Measurements from ENCODE around the gene RNASEL.
"Not testable (repeated sequence)": the region's sequence is repeated elsewhere in the genome, so short reads cannot be mapped to it uniquely, and the experiment has no call there.

The RNASEL gene, protein sequence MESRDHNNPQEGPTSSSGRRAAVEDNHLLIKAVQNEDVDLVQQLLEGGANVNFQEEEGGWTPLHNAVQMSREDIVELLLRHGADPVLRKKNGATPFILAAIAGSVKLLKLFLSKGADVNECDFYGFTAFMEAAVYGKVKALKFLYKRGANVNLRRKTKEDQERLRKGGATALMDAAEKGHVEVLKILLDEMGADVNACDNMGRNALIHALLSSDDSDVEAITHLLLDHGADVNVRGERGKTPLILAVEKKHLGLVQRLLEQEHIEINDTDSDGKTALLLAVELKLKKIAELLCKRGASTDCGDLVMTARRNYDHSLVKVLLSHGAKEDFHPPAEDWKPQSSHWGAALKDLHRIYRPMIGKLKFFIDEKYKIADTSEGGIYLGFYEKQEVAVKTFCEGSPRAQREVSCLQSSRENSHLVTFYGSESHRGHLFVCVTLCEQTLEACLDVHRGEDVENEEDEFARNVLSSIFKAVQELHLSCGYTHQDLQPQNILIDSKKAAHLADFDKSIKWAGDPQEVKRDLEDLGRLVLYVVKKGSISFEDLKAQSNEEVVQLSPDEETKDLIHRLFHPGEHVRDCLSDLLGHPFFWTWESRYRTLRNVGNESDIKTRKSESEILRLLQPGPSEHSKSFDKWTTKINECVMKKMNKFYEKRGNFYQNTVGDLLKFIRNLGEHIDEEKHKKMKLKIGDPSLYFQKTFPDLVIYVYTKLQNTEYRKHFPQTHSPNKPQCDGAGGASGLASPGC

DNA sequence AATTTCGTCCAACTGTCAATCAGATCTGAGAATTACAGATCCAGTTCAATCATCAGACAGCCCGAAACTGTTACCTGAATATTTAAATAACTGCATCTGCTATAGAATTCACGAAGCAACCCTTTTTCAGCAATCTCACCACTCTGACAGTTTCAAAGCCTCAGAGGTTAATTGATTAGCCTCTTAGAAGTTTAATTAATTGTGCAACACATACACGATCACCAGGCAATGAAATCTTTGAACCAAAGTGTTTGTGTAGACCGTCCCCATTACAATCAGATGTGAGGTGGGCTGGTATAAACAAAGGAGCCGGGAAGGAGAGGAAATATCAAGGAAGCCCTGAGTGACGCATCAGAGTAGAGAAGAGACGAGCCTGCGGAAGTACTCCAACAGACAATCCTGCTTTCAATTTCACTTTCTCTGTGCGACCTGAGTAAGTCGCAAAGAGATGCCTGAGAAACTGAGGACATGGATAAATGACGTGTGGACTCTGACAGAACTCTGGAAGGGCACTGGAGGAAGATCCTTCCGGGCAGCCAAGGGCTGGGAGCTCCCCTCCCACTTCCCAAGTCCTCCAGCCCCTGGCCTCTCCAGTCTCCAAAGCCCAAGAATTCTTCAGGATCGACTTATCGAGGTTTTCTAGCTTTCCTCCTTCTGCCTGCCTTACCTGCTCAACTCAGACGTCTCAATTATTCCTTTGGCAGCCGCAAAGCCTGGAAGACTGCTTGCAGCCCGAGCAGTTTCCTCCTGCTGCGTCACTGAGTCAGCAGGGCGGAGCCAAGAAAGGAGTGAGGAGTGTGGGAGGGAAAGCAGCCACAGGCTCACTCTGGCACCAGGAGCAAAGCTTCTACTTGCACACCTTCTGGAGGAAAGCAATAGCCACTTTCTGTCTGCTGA is at the start of gene RNASEL:
RNASEL (minus strand) TSS at position 757 of the 897 bp plus-strand sequence. CDS start 2,450 bp downstream, outside the sequence.
- no peaks in the 10 kb centered on the region for H3K9me3 Mint-ChIP-seq
- H3K27me3 Mint-ChIP-seq, result no peaks in the 10 kb centered on the region
- H3K27ac Mint-ChIP-seq, result peak within 1 kb of the TSS; percentile 99
- peaks cover 53% of the 10 kb centered on the region for H3K4me1 Mint-ChIP-seq (ENCODE audit: low read depth)
- DNase-seq, result peak; percentile 72
- H3K36me3 Mint-ChIP-seq (ENCODE audit: low read depth), result peaks cover 26% of the 10 kb centered on the region
- peak within 1 kb of the TSS; percentile 96 for H3K4me3 Mint-ChIP-seq

DNA sequence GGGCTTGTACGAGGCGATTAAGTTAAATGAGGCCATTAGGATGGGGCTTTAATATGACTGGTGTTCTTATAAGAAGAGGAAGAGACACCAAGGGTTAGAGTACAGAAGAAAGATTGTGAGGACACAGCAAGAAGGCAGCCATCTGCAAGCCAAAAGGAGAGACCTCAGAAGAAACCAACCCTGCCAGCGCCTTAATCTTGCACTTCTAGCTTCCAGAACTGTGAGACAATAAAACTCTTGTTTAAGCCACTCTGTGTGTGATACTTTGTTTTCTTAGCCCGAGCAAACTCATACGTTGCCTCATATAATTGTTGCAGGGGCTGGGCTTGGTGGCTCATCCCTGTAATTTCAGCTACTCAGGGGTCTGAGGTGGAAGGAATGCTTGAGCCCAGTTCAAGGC is 48.7 kb upstream of the RNASEL start:
- H3K27ac Mint-ChIP-seq, result no peak overlapping the region
- no peaks in the 10 kb centered on the region for H3K36me3 Mint-ChIP-seq (ENCODE audit: low read depth)
- no peak for DNase-seq
- H3K9me3 Mint-ChIP-seq, result no peaks in the 10 kb centered on the region
- no peak overlapping the region for H3K4me3 Mint-ChIP-seq
- H3K4me1 Mint-ChIP-seq (ENCODE audit: low read depth), result peaks cover 4% of the 10 kb centered on the region
- peaks cover 15% of the 10 kb centered on the region for H3K27me3 Mint-ChIP-seq

DNA sequence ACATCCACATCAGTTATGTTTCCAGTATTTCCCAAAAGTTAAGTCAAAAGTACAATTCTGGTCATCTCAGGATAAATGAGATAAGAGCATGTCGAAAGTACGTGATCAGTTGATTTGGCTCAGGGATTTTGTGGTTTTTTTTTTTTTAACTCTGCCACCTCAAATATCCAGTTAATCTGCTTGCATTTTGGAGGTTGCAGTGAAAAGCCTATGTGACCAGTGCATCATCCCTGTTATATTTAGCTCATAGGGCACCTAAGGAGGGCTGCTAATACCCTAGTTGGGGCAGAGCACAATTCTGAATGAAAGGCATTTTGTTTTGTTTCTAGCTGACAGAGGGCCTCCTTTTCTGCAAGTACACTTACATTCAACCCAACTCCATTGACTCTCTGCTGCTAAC is 46.8 kb upstream of the RNASEL start:
- Mint-ChIP-seq H3K27me3 (peaks cover 22% of the 10 kb centered on the region), H3K9me3 (no peaks in the 10 kb centered on the region), H3K27ac (no peak overlapping the region), H3K36me3 (ENCODE audit: low read depth) (no peaks in the 10 kb centered on the region), H3K4me1 (ENCODE audit: low read depth) (peaks cover 15% of the 10 kb centered on the region), H3K4me3 (no peak overlapping the region)
- DNase-seq, result no peak

DNA sequence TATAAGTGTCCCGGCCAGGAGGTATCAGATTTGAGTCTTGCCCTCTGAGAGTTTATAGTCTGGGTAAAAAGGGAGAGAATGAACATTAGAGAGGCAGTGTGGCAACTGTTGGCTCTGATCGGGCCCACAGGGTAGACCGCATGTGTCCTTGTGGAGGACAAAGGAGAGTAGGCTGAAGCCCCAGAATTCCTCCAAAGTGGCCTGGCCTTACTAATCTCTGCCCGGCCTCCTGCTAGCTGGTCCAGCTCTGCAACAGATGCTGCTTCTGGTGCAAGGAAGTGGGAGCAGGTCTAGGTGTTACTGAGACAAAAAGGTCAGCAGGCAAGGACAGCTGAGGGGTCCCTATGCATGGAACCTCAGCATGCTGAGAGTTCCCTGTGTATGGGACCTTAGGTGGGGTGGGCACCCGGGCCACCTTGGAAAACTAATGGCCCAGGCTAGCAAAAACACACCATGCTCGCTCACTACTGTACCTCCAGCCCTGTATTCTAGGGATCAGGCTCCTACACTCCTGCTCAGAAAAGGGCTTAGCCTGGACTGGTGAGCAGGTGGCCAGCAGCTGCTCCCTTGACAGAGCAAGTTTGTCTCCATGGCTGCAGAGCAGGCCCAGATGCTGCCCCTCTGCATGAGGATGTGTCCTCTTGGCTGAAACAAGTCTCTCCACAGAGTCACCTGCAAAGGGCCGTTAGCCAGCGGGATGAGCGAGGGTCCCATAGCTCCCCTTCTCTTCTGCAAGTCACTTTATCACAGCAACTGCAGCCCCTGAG is 45.4 kb upstream of the RNASEL start:
- no peaks in the 10 kb centered on the region for H3K9me3 Mint-ChIP-seq

DNA sequence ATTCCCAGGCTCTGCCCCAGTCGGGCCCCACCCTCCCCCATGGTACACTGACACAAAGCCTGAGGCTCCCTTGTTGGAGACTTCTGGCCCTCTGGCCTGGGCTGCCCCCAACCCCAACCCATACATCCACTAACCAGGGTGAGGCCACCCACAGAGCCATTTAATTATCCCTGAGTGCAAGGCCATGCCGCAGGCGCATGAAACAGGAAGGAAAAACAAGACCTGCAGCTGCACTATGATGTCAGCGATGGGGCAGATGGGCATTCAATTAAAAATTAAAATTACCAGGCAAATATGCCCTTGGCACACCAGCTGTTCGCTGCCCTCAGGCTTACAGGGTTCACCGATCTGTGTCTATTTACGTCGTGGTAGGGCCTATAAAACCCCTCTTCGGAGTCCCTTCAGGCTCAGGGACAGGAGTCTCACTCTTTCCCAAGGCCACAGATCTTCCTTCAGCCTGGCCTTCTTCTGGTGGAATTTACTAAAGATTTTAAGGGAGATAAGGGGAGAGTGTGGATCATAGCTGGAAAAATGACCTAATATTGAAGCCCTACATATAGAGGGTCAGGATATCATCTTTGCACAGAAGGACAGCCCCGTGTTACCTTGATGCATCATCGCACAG is 44.7 kb upstream of the RNASEL start:
- H3K27ac Mint-ChIP-seq, result no peak overlapping the region
- DNase-seq, result no peak
- H3K4me3 Mint-ChIP-seq, result no peak overlapping the region
- peaks cover 36% of the 10 kb centered on the region for H3K4me1 Mint-ChIP-seq (ENCODE audit: low read depth)
- H3K9me3 Mint-ChIP-seq, result no peaks in the 10 kb centered on the region
- H3K36me3 Mint-ChIP-seq (ENCODE audit: low read depth), result no peaks in the 10 kb centered on the region
- peaks cover 22% of the 10 kb centered on the region for H3K27me3 Mint-ChIP-seq

More for the DNA sequence above, 45.4 kb upstream of the RNASEL start:
- Mint-ChIP-seq H3K4me3 (no peak overlapping the region), H3K27ac (no peak overlapping the region), H3K27me3 (peaks cover 22% of the 10 kb centered on the region), H3K36me3 (ENCODE audit: low read depth) (no peaks in the 10 kb centered on the region), H3K4me1 (ENCODE audit: low read depth) (peaks cover 29% of the 10 kb centered on the region)
- no peak for DNase-seq

DNA sequence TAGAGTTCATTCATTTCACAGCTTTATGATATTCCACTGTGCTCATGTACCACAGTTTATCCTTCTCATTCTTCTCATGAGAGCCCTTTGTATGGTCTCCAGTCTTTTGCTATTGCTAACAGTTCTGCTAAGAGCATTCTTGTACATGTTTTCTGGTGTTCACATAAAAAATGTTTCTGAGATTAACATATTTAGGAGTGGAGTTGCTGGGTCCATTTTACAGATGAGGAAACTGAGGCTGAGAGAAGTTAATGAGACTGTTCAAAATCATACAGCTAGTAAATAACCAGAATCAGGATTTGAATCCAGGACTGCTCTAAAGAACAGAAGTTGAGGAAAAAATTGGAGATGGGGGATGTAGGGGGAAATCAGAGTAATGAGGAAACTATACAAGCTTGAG is 44.0 kb upstream of the RNASEL start:
- H3K27ac Mint-ChIP-seq, result no peak overlapping the region
- no peaks in the 10 kb centered on the region for H3K36me3 Mint-ChIP-seq (ENCODE audit: low read depth)
- H3K27me3 Mint-ChIP-seq, result peaks cover 22% of the 10 kb centered on the region
- no peak for DNase-seq
- no peaks in the 10 kb centered on the region for H3K9me3 Mint-ChIP-seq
- H3K4me1 Mint-ChIP-seq (ENCODE audit: low read depth), result peaks cover 38% of the 10 kb centered on the region
- H3K4me3 Mint-ChIP-seq, result no peak overlapping the region

DNA sequence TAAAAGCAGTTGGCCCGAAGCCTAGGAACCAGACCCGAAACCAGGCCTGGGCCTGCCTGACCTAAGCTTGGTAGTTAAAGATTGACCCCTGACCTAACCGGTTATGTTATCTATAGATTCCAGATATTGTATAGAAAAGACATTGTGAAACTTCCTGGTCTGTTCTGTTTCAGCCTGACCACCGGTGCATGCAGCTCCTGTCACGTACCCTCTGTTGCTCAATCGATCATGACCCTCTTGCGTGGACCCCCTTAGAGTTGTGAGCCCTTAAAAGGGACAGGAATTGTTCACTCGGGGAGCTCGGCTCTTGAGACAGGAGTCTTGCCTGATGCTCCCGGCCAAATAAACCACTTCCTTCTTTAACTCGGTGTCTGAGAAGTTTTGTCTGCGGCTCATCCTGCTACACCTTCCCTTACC is 43.4 kb upstream of the RNASEL start:
- not testable (repeated sequence) for H3K9me3 Mint-ChIP-seq; H3K27ac Mint-ChIP-seq; DNase-seq; H3K36me3 Mint-ChIP-seq (ENCODE audit: low read depth); H3K4me3 Mint-ChIP-seq
- H3K4me1 Mint-ChIP-seq (ENCODE audit: low read depth), result peaks cover 38% of the 10 kb centered on the region
- H3K27me3 Mint-ChIP-seq, result peaks cover 19% of the 10 kb centered on the region

DNA sequence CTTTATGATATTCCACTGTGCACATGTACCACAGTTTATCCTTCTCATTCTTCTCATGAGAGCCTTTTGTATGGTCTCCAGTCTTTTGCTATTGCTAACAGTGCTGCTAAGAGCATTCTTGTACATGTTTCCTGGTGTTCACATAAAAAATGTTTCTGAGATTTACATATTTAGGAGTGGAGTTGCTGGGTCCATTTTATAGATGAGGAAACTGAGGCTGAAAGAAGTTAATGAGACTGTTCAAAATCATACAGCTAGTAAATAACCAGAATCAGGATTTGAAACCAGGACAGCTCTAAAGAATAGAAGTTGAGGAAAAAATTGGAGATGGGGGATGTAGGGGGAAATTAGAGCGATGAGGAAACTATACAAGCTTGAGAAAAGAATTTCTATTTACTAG is 42.9 kb upstream of the RNASEL start:
- Mint-ChIP-seq H3K27ac (no peak overlapping the region), H3K4me3 (no peak overlapping the region)

DNA sequence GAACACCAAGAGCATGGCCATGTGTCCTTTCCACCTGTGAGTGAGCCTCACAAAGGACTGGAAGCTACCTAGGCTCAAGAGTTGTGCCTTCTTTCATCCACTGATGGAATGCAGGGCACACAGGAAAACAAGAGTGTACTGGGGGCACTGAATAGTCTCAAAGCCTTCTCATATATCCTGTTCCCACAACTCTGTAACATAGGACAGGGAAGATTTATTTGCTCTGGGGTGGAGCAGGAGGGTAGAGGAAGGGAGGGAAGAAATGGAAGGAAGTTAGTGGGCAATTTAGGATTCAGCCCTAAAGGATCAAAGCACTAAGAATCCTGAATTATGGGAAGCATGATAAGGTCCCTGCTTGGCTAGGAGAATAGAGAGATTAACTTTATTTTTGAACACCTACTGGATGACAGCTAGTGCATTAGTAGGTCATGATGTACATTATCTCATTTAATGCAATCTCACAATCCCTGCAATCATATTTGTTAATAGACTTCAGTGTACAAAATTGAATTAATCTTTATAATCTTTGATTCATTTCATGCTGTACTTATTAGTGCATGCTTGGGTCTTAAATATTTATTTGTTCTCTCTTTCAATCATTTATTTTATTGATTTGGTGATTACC is 42.1 kb upstream of the RNASEL start:
- peaks cover 48% of the 10 kb centered on the region for H3K4me1 Mint-ChIP-seq (ENCODE audit: low read depth)
- H3K4me3 Mint-ChIP-seq, result no peak overlapping the region
- peaks cover 16% of the 10 kb centered on the region for H3K27me3 Mint-ChIP-seq

More for the DNA sequence above, 42.9 kb upstream of the RNASEL start:
- Mint-ChIP-seq H3K27me3 (peaks cover 16% of the 10 kb centered on the region), H3K36me3 (ENCODE audit: low read depth) (no peaks in the 10 kb centered on the region), H3K4me1 (ENCODE audit: low read depth) (peaks cover 40% of the 10 kb centered on the region), H3K9me3 (no peaks in the 10 kb centered on the region)
- DNase-seq, result no peak

DNA sequence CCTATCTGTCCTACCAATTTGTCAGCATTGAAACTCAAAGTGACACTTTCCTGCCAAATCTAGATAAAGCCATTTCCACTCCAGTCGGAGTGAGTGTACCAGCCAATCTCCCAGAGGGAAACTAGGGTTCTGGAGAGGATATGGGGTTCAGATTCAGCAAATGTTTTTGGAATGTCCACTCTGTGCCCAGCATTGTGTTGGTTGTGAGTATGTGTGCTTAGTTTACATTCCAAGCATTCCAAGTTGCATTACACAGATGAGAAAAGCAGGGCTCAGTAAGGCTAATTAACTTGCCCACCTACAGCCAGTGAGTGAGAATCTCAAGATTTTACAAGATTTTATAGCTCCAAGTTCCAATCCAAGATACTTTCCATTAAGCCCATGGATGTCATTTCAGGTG is 41.5 kb upstream of the RNASEL start:
- H3K4me1 Mint-ChIP-seq (ENCODE audit: low read depth), result peaks cover 54% of the 10 kb centered on the region
- no peaks in the 10 kb centered on the region for H3K36me3 Mint-ChIP-seq (ENCODE audit: low read depth)
- peak overlapping the region; percentile 20 for H3K27ac Mint-ChIP-seq
- no peak overlapping the region for H3K4me3 Mint-ChIP-seq
- no peaks in the 10 kb centered on the region for H3K9me3 Mint-ChIP-seq
- DNase-seq, result no peak
- H3K27me3 Mint-ChIP-seq, result peaks cover 16% of the 10 kb centered on the region

More for the DNA sequence above, 42.1 kb upstream of the RNASEL start:
- H3K9me3 Mint-ChIP-seq, result no peaks in the 10 kb centered on the region
- no peak overlapping the region for H3K27ac Mint-ChIP-seq
- no peaks in the 10 kb centered on the region for H3K36me3 Mint-ChIP-seq (ENCODE audit: low read depth)
- DNase-seq, result no peak

DNA sequence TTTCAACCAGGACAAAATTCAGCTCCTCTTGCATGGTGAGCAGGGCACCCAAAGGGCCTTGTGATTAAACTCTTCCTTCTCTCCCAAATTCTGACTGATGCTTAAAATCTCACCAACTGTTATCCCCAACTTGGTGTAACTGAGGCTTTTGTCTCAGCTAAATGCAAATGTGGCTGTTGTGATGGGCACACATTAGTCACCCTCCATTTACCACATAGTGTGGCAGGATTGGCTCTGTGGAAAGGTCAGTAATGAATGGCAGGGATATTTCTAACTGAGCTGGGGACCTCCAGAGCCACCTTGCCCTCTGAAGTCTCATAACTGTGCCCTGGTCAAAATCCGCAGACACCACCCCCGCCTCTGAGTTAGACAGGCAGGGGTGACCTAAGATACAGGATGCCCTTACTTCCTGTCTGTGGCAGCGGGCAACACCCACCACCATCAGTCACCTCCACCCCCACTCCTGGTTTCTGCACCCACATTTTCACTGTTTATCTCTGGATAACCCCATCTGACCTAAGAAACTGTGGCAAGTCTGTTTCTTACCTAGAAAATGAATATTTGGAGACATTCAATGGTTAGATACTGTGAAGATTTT is 40.5 kb upstream of the RNASEL start:
- Mint-ChIP-seq H3K4me3 (peak overlapping the region; percentile 32), H3K4me1 (ENCODE audit: low read depth) (peaks cover 64% of the 10 kb centered on the region), H3K27ac (peak overlapping the region; percentile 45), H3K27me3 (peaks cover 10% of the 10 kb centered on the region), H3K36me3 (ENCODE audit: low read depth) (no peaks in the 10 kb centered on the region), H3K9me3 (no peaks in the 10 kb centered on the region)
- DNase-seq, result peak; percentile 74

DNA sequence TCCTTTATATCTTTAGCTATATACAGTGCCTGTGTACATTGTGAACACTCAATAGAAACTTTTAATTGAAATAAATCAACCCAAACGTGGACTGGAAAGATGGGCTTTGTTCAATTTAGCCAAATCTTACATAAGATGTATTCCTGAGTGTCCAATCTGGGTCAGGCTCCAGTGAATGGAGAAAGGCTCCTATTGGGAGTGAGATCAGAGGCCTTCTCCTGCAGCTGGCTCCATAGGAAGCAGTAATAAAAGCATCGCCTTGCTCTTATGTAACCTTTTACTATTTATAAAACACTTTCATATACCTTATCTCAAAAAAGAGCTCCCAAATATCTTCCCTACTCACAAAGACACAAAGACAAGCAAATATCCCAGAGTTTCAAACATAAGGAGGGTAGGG is 40.0 kb upstream of the RNASEL start:
- peak overlapping the region; percentile 32 for H3K4me3 Mint-ChIP-seq
- H3K36me3 Mint-ChIP-seq (ENCODE audit: low read depth), result no peaks in the 10 kb centered on the region
- peaks cover 10% of the 10 kb centered on the region for H3K27me3 Mint-ChIP-seq
- H3K27ac Mint-ChIP-seq, result peak overlapping the region; percentile 45
- no peaks in the 10 kb centered on the region for H3K9me3 Mint-ChIP-seq
- no peak for DNase-seq
- peaks cover 69% of the 10 kb centered on the region for H3K4me1 Mint-ChIP-seq (ENCODE audit: low read depth)

DNA sequence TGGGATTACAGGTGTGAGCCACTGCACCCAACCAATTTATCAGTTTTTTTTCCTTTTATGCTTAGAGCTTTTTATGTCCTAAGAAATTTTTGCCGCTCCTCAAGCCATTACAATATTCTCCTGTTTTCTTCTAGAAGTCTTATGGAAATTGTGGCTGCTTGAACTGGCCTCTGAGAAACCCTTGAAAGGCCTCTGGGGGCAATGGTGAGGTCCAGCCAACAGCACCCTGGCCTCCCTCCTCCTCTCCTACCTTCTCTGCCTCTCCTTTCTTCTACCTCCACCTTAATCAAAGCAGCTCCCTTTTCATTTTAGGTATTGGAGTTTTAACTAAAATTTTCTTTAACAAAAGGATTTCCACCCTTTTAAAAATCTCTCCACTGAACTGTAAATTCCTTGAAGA is 39.6 kb upstream of the RNASEL start:
- H3K4me1 Mint-ChIP-seq (ENCODE audit: low read depth), result peaks cover 73% of the 10 kb centered on the region
- H3K36me3 Mint-ChIP-seq (ENCODE audit: low read depth), result no peaks in the 10 kb centered on the region
- no peak for DNase-seq
- no peak overlapping the region for H3K27ac Mint-ChIP-seq
- peaks cover 10% of the 10 kb centered on the region for H3K27me3 Mint-ChIP-seq
- H3K4me3 Mint-ChIP-seq, result no peak overlapping the region
- H3K9me3 Mint-ChIP-seq, result no peaks in the 10 kb centered on the region
